ENCODE results near the gene TNKS1BP1. TPM values are rescaled to one million over a fixed set of nuclear protein-coding genes. Genes with fewer than 3 reads are reported as not detected.

TNKS1BP1 gene
- total and polyA plus RNA-seq, 2 donors = 22.8 to 237 TPM

GRCh38 chr11:57279116-57279515, 45.6 kb downstream of the TNKS1BP1 start:
- DNase-seq (ENCODE audit: low read depth in 6 of 9, low spot score in 9 of 9) = no peak
- Histone ChIP-seq H3K4me1 (ENCODE audit: control insufficient read depth in 2 of 2, insufficient read depth in 2 of 2, low read length in 2 of 2) (peaks cover 0 to 5% of the 10 kb centered on the region in 2 donors), H3K4me3 (ENCODE audit: low read length in 2 of 2) (no peak overlapping the region), H3K27ac (ENCODE audit: low read depth in 1 of 2, low read length in 1 of 2) (peak overlapping the region in 1 of 2 donors; percentile 47), H3K27me3 (ENCODE audit: control insufficient read depth in 2 of 2, insufficient read depth in 1 of 2, low read length in 1 of 2) (peaks cover 0 to 11% of the 10 kb centered on the region in 2 donors), H3K9me3 (ENCODE audit: control insufficient read depth in 2 of 2, insufficient read depth in 1 of 2, low read length in 1 of 2) (no peaks in the 10 kb centered on the region), H3K36me3 (ENCODE audit: control insufficient read depth in 2 of 2, insufficient read depth in 2 of 2, low read length in 1 of 2) (no peaks in the 10 kb centered on the region)
- WGBS = 90% methylated on average over 5 of the region's 5 CpGs

- H3K27me3 ChIP-seq (ENCODE audit: control insufficient read depth in 2 of 2, insufficient read depth in 1 of 2, low read length in 1 of 2) = peaks cover 0 to 11% of the 10 kb centered on the region in 2 donors
- peak overlapping the region in 1 of 2 donors; percentile 47 for H3K27ac ChIP-seq (ENCODE audit: low read depth in 1 of 2, low read length in 1 of 2)
- 91% methylated on average over 7 of the region's 7 CpGs for WGBS
- no peaks in the 10 kb centered on the region for H3K9me3 ChIP-seq (ENCODE audit: control insufficient read depth in 2 of 2, insufficient read depth in 1 of 2, low read length in 1 of 2)
- H3K4me3 ChIP-seq (ENCODE audit: low read length in 2 of 2) = no peak overlapping the region
- peaks cover 0 to 5% of the 10 kb centered on the region in 2 donors for H3K4me1 ChIP-seq (ENCODE audit: control insufficient read depth in 2 of 2, insufficient read depth in 2 of 2, low read length in 2 of 2)
- DNase-seq (ENCODE audit: low read depth in 6 of 9, low spot score in 9 of 9) = no peak
- no peaks in the 10 kb centered on the region for H3K36me3 ChIP-seq (ENCODE audit: control insufficient read depth in 2 of 2, insufficient read depth in 2 of 2, low read length in 1 of 2)
These were observed 46.0 kb downstream of the TNKS1BP1 start for GRCh38 chr11:57278721-57279095.

GRCh38 chr11:57277845-57278720, 46.7 kb downstream of the TNKS1BP1 start:
- peak in 3 of 9 donors; percentile 11 to 33 (median 21) for DNase-seq (ENCODE audit: low read depth in 6 of 9, low spot score in 9 of 9)
- Histone ChIP-seq H3K4me3 (ENCODE audit: low read length in 2 of 2) (no peak overlapping the region), H3K27me3 (ENCODE audit: control insufficient read depth in 2 of 2, insufficient read depth in 1 of 2, low read length in 1 of 2) (peaks cover 0 to 11% of the 10 kb centered on the region in 2 donors), H3K27ac (ENCODE audit: low read depth in 1 of 2, low read length in 1 of 2) (peak overlapping the region in 1 of 2 donors; percentile 47), H3K36me3 (ENCODE audit: control insufficient read depth in 2 of 2, insufficient read depth in 2 of 2, low read length in 1 of 2) (no peaks in the 10 kb centered on the region), H3K9me3 (ENCODE audit: control insufficient read depth in 2 of 2, insufficient read depth in 1 of 2, low read length in 1 of 2) (no peaks in the 10 kb centered on the region), H3K4me1 (ENCODE audit: control insufficient read depth in 2 of 2, insufficient read depth in 2 of 2, low read length in 2 of 2) (peaks cover 0 to 5% of the 10 kb centered on the region in 2 donors)
- 11% methylated on average over 14 of the region's 14 CpGs for WGBS

DNA sequence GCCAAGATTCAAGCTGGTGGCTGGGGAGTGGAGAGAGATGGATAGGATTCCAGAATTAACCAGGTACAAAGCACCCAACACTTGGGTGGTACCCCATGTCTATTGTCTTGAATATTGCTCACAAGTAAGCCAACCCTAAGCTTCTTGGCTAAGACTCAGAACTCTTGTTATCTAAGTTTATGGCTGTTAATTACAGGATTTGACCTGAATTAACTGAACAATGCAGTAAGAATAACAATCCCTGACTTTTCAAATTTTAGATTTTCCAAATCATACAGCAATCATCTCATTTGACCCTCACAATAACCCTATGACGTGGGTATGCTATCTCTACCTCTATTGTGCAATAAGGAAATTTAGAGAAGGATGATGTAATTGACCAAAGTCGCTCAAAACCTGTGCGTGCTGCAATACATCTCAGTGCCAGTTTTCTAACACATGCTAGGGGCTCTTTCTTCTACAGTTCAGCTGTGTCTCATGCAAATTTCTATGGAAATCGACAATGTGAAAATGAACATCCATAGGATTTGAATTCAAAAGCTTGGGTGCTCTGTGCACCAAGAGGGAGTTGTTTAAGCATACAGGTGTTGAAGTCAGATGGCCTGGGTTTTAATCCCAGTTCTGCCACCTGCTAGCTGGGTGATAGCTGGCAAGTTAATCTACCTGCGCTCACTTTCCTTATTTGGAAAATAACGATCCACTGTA, 47.6 kb downstream of the TNKS1BP1 start:
- peaks cover 0 to 11% of the 10 kb centered on the region in 2 donors for H3K27me3 ChIP-seq (ENCODE audit: control insufficient read depth in 2 of 2, insufficient read depth in 1 of 2, low read length in 1 of 2)
- no peaks in the 10 kb centered on the region for H3K9me3 ChIP-seq (ENCODE audit: control insufficient read depth in 2 of 2, insufficient read depth in 1 of 2, low read length in 1 of 2)
- WGBS = 84% methylated on average over 6 of the region's 6 CpGs
- no peak for DNase-seq (ENCODE audit: low read depth in 6 of 9, low spot score in 9 of 9)
- H3K4me1 ChIP-seq (ENCODE audit: control insufficient read depth in 2 of 2, insufficient read depth in 2 of 2, low read length in 2 of 2) = peaks cover 0 to 5% of the 10 kb centered on the region in 2 donors
- no peak overlapping the region for H3K4me3 ChIP-seq (ENCODE audit: low read length in 2 of 2)
- H3K36me3 ChIP-seq (ENCODE audit: control insufficient read depth in 2 of 2, insufficient read depth in 2 of 2, low read length in 1 of 2) = no peaks in the 10 kb centered on the region
- H3K27ac ChIP-seq (ENCODE audit: low read depth in 1 of 2, low read length in 1 of 2) = no peak overlapping the region

GRCh38 chr11:57276169-57276970, 48.4 kb downstream of the TNKS1BP1 start:
- Histone ChIP-seq H3K27ac (ENCODE audit: low read depth in 1 of 2, low read length in 1 of 2) (no peak overlapping the region), H3K4me3 (ENCODE audit: low read length in 2 of 2) (no peak overlapping the region), H3K4me1 (ENCODE audit: control insufficient read depth in 2 of 2, insufficient read depth in 2 of 2, low read length in 2 of 2) (peaks cover 0 to 5% of the 10 kb centered on the region in 2 donors), H3K9me3 (ENCODE audit: control insufficient read depth in 2 of 2, insufficient read depth in 1 of 2, low read length in 1 of 2) (no peaks in the 10 kb centered on the region), H3K27me3 (ENCODE audit: control insufficient read depth in 2 of 2, insufficient read depth in 1 of 2, low read length in 1 of 2) (peaks cover 0 to 11% of the 10 kb centered on the region in 2 donors), H3K36me3 (ENCODE audit: control insufficient read depth in 2 of 2, insufficient read depth in 2 of 2, low read length in 1 of 2) (no peaks in the 10 kb centered on the region)
- DNase-seq (ENCODE audit: low read depth in 6 of 9, low spot score in 9 of 9) = no peak
- WGBS = 85% methylated on average over 3 of the region's 3 CpGs

DNA sequence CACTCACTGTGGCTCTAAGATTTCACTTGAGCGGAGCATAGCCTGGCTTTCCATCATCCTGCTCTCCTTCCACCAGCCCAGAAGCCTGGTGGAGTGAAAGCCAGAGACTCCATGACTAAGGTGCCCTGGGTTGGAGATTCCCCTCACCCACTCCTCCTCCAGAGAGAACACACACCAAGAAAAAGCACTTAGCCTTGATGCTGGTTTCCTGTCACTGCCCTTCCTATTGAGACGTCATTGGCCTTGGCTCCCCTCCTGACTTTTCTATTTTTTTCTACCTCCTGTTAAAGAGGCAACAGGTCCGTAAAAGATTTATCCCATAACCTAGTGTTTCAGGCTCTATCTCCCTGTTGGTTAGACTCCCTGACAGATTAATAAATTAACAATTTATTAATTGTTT, 49.2 kb downstream of the TNKS1BP1 start:
- Histone ChIP-seq H3K4me3 (ENCODE audit: low read length in 2 of 2) (no peak overlapping the region), H3K27me3 (ENCODE audit: control insufficient read depth in 2 of 2, insufficient read depth in 1 of 2, low read length in 1 of 2) (peaks cover 0 to 11% of the 10 kb centered on the region in 2 donors), H3K36me3 (ENCODE audit: control insufficient read depth in 2 of 2, insufficient read depth in 2 of 2, low read length in 1 of 2) (no peaks in the 10 kb centered on the region), H3K4me1 (ENCODE audit: control insufficient read depth in 2 of 2, insufficient read depth in 2 of 2, low read length in 2 of 2) (peaks cover 0 to 5% of the 10 kb centered on the region in 2 donors), H3K9me3 (ENCODE audit: control insufficient read depth in 2 of 2, insufficient read depth in 1 of 2, low read length in 1 of 2) (no peaks in the 10 kb centered on the region), H3K27ac (ENCODE audit: low read depth in 1 of 2, low read length in 1 of 2) (no peak overlapping the region)
- 49% methylated on average over 3 of the region's 3 CpGs for WGBS
- no peak for DNase-seq (ENCODE audit: low read depth in 6 of 9, low spot score in 9 of 9)

GRCh38 chr11:57274904-57275498, 49.8 kb downstream of the TNKS1BP1 start:
- Histone ChIP-seq H3K27me3 (ENCODE audit: control insufficient read depth in 2 of 2, insufficient read depth in 1 of 2, low read length in 1 of 2) (peaks cover 0 to 11% of the 10 kb centered on the region in 2 donors), H3K4me1 (ENCODE audit: control insufficient read depth in 2 of 2, insufficient read depth in 2 of 2, low read length in 2 of 2) (peaks cover 0 to 5% of the 10 kb centered on the region in 2 donors), H3K27ac (ENCODE audit: low read depth in 1 of 2, low read length in 1 of 2) (no peak overlapping the region), H3K4me3 (ENCODE audit: low read length in 2 of 2) (no peak overlapping the region), H3K36me3 (ENCODE audit: control insufficient read depth in 2 of 2, insufficient read depth in 2 of 2, low read length in 1 of 2) (no peaks in the 10 kb centered on the region), H3K9me3 (ENCODE audit: control insufficient read depth in 2 of 2, insufficient read depth in 1 of 2, low read length in 1 of 2) (no peaks in the 10 kb centered on the region)
- 86% methylated on average over 1 of the region's 1 CpG for WGBS
- no peak for DNase-seq (ENCODE audit: low read depth in 6 of 9, low spot score in 9 of 9)

DNA sequence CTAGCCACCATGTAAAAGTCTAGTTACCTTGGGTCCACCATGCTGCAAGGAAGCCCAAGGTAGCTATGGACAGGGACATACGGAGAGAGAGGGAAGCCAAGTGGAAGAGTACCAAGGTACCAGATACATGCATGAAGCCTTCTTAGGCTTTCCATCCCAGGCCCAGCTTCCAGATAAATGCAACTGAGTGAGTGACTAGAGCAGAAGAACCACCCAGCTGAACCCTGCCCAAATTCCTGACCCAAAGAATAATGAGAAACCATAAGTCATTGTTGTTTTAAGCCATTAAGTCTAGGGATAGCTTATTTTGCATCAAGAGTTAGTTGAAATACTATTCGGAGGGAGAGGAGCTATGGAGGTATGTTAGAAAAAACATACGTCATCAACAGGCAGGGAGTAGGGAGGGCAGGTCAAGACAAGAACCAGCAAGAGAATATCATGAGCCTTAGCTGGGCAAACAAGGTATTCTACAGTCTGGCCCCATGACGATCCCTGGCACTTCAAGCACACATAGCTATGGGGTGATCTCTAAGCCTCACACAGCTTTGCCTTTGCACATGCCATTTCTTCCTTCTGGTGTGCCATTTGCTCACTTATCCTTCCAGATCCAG, 51.2 kb downstream of the TNKS1BP1 start:
- H3K4me3 ChIP-seq (ENCODE audit: low read length in 2 of 2) = no peak overlapping the region
- peaks cover 0 to 11% of the 10 kb centered on the region in 2 donors for H3K27me3 ChIP-seq (ENCODE audit: control insufficient read depth in 2 of 2, insufficient read depth in 1 of 2, low read length in 1 of 2)
- H3K9me3 ChIP-seq (ENCODE audit: control insufficient read depth in 2 of 2, insufficient read depth in 1 of 2, low read length in 1 of 2) = no peaks in the 10 kb centered on the region
- WGBS = 96% methylated on average over 4 of the region's 4 CpGs
- H3K4me1 ChIP-seq (ENCODE audit: control insufficient read depth in 2 of 2, insufficient read depth in 2 of 2, low read length in 2 of 2) = peaks cover 0 to 5% of the 10 kb centered on the region in 2 donors
- H3K36me3 ChIP-seq (ENCODE audit: control insufficient read depth in 2 of 2, insufficient read depth in 2 of 2, low read length in 1 of 2) = no peaks in the 10 kb centered on the region
- no peak overlapping the region for H3K27ac ChIP-seq (ENCODE audit: low read depth in 1 of 2, low read length in 1 of 2)
- DNase-seq (ENCODE audit: low read depth in 6 of 9, low spot score in 9 of 9) = no peak
